Neural progenitor cell (in vitro differentiated cells): ENCODE data around the gene INTS1.

Source experiments
- CTCF ChIP-seq: fragments of 200-600 bp; sonication (generic); IDR thresholded peaks from 2 replicates; pipeline ENCODE4 v1.5.1; 2017; ENCODE audit warnings: antibody characterized with exemption, mild to moderate bottlenecking
- EZH2 ChIP-seq: fragments of 200-600 bp; sonication (generic); IDR thresholded peaks from 2 replicates; pipeline ENCODE4 v1.6.1; 2017; ENCODE audit warnings: antibody characterized with exemption, mild to moderate bottlenecking, moderate library complexity

GRCh38 chr7:1493571-1493970, 10.6 kb downstream of the INTS1 start:
- TF ChIP-seq CTCF (no peak), EZH2 (no peak)
